OCI-LY1 (cell line): Measurements from ENCODE around the gene LMX1A.

ENCODE experiments used
- CTCF ChIP-seq: fragments of 200-600 bp; sonication (generic), shearing (Covaris generic); IDR thresholded peaks from 2 replicates; pipeline ENCODE4 v1.5.1; 2017; ENCODE audit warnings: mild to moderate bottlenecking, antibody characterized with exemption, low read length, moderate library complexity, mixed read lengths
- EZH2 ChIP-seq: fragments of 200-600 bp; sonication (generic), shearing (Covaris generic); IDR thresholded peaks from 2 replicates; pipeline ENCODE4 v1.8.0; 2017; ENCODE audit warnings: borderline replicate concordance, mixed run types, mild to moderate bottlenecking, antibody characterized with exemption, low read length, moderate library complexity, mixed read lengths

- no peak for TF ChIP-seq CTCF
- no peak for TF ChIP-seq EZH2
These were observed 69.2 kb downstream of the LMX1A start for GRCh38 chr1:165287329-165287728.
